Coronary artery (tissue), 2 donors: ENCODE measurements around the gene UBAP2.

Experiments used
- DNase-seq: peaks from one replicate; pipeline ENCODE4 v3.0.0-alpha.2; 2017; ENCODE audit warnings: low spot score
- H3K27ac ChIP-seq, 2 donors: fragments of 200-600 bp; sonication (generic); one replicate each; pipeline ENCODE4 v1.5.1; 2016 to 2019
- H3K4me3 ChIP-seq: fragments of 200-600 bp; sonication (generic); 2 replicates; pipeline ENCODE4 v1.5.1; 2016; ENCODE audit warnings: mild to moderate bottlenecking, moderate library complexity
- CTCF ChIP-seq: fragments of 200-600 bp; sonication (generic); IDR thresholded peaks from one replicate; pipeline ENCODE4 v1.5.1; 2019; ENCODE audit warnings: antibody characterized with exemption

The UBAP2 gene

DNA sequence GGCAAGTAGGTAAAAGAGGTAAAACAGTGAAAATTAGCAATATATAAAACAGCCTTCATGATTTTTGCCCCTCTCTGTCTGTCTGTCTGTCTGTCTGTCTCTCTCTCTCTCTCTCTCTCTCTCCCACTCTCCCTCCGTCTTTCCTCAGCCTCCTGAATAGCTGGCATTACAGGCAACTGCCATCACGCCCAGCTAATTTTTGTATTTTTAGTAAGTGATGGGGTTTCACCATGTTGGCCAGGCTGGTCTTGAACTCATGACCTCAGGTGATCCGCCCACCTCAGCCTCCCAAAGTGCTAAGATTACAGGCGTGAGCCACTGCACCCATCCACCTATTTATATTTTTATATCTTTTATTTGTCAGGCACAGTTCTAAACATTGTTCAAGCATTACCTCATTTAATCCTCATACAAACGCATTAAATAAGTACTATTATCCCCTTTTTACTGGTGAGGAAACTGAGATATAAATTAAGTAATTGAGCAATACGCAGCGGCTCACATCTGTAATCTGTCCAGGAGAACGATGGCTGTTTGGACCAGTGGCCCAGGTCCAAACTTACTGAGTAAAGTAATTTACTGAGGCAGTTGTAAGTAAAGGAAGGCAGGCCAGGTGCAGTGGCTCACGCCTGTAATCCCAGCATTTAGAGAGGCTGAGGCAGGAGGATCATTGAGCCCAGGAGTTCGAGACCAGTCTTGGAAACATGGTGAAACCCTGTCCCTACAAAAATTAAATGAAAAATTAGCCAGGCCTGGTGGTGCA lies 170.8 kb downstream of the UBAP2 start:
- DNase-seq = no peak
- no peak for TF ChIP-seq CTCF
- H3K27ac ChIP-seq = no peak overlapping the region
- H3K4me3 ChIP-seq = no peak overlapping the region
